Body of pancreas (tissue), 4 donors: ENCODE data around the gene CENPU. TPM values are rescaled to one million over a fixed set of nuclear protein-coding genes. Genes with fewer than 3 reads are reported as not detected.
"Not testable (repeated sequence)": the region's sequence is repeated elsewhere in the genome, so short reads cannot be mapped to it uniquely, and the experiment has no call there.

Experiments
- ATAC-seq: fragments of 150-250 bp; one replicate; pipeline ENCODE4 v1.9.1; 2016
- DNase-seq, 4 donors: peaks; one replicate each; pipeline ENCODE4 v3.0.0-alpha.2; 2019
- H3K27ac ChIP-seq, 4 donors: fragments of 200-600 bp; sonication (generic); 1 replicate in 3 of 4; 2 replicates in 1 of 4; pipeline versions ENCODE4 v1.5.1 to v1.6.1; 2016 to 2019; ENCODE audit warnings: mild to moderate bottlenecking in 1 of 4, mixed read lengths in 1 of 4, moderate library complexity in 1 of 4
- H3K27me3 ChIP-seq, 2 donors: fragments of 200-600 bp; sonication (generic); one replicate each; pipeline ENCODE4 v1.6.0; 2016; ENCODE audit warnings: mild to moderate bottlenecking in 1 of 2
- H3K36me3 ChIP-seq, 2 donors: fragments of 200-600 bp; sonication (generic); replicated peaks in 1 of 2; 2 replicates each; pipeline ENCODE4 v1.5.1; 2016; ENCODE audit warnings: low read depth in 2 of 2; ENCODE audit not compliant: insufficient read depth in 1 of 2
- H3K4me1 ChIP-seq: fragments of 200-600 bp; sonication (generic); one replicate; pipeline ENCODE4 v1.6.0; 2016
- H3K4me3 ChIP-seq, 2 donors: fragments of 200-600 bp; sonication (generic); 1 replicate in 1 of 2; 2 replicates in 1 of 2; pipeline ENCODE4 v1.5.1; 2016 to 2019
- H3K9me3 ChIP-seq, 3 donors: fragments of 200-600 bp; sonication (generic); 1 replicate in 2 of 3; 2 replicates in 1 of 3; pipeline ENCODE4 v1.5.1; 2016
- CTCF ChIP-seq, 7 experiments: fragments of 450-650 bp in 4 of 7; fragments of 200-600 bp in 3 of 7; sonication (generic) in 3 of 7; IDR thresholded peaks; one replicate each; pipeline ENCODE4 v1.5.1; 2016 to 2019; ENCODE audit warnings: antibody characterized with exemption in 7 of 7
- POLR2A ChIP-seq, 3 donors: fragments of 450-650 bp; IDR thresholded peaks; one replicate each; pipeline ENCODE4 v1.6.1; 2016; ENCODE audit warnings: antibody characterized with exemption in 3 of 3, mild to moderate bottlenecking in 2 of 3
- WGBS, 2 donors: methylation state at CpG; one replicate each; pipeline ENCODE4 v1.1.5; 2017; 5-methylcytosine and 5-hydroxymethylcytosine counted together
- intact Hi-C: fragments of 100-400 bp; cut with DNase I; formaldehyde crosslinking; loops from one replicate; pipeline ENCODE4 v1.15.1; 2023
- total RNA-seq, 2 donors: library from RNA; depleted of rRNA; stranded (reverse); fragments of >200 nt; gene quantifications; one replicate each; pipeline ENCODE4 v1.1.0, GENCODE V29; 2016

Gene CENPU
- total RNA-seq, 2 donors from 2014 or later = 2.1 to 2.3 TPM

- intact Hi-C loops = no loop called here
- TF ChIP-seq POLR2A (IDR thresholded peaks at IDR 0.05) = no peak
- TF ChIP-seq CTCF (IDR thresholded peaks at IDR 0.05) = no peak
- Histone ChIP-seq H3K4me3 (no peak overlapping the region), H3K9me3 (no peaks in the 10 kb centered on the region), H3K27ac (no peak overlapping the region), H3K27me3 (no peaks in the 10 kb centered on the region), H3K4me1 (peaks cover 35% of the 10 kb centered on the region), H3K36me3 (no peaks in the 10 kb centered on the region)
- DNase-seq = no peak
- no peak for ATAC-seq
- 88 to 92% methylated on average over 4 of the region's 4 CpGs for WGBS, 2 donors
Observed at GRCh38 chr4:184743650-184744049, 9.8 kb upstream of the CENPU start.

- DNase-seq, H3K27ac ChIP-seq, H3K36me3 ChIP-seq, ATAC-seq, H3K27me3 ChIP-seq, H3K9me3 ChIP-seq, intact Hi-C loops, H3K4me3 ChIP-seq: not testable (repeated sequence)
- H3K4me1 ChIP-seq = peaks cover 15% of the 10 kb centered on the region
- 8 to 36% methylated on average over 1 of the region's 1 CpG for WGBS, 2 donors
Observed at GRCh38 chr4:184741651-184742050, 7.8 kb upstream of the CENPU start.

GRCh38 chr4:184740980-184741391 lies 7.1 kb upstream of the CENPU start:
- H3K27ac ChIP-seq = no peak overlapping the region
- H3K4me1 ChIP-seq = peaks cover 10% of the 10 kb centered on the region
- no peak for ATAC-seq
- no peak for DNase-seq
- no peaks in the 10 kb centered on the region for H3K36me3 ChIP-seq
- no peak for TF ChIP-seq POLR2A (IDR thresholded peaks at IDR 0.05)
- no peak for TF ChIP-seq CTCF (IDR thresholded peaks at IDR 0.05)
- no peak overlapping the region for H3K4me3 ChIP-seq
- no peaks in the 10 kb centered on the region for H3K9me3 ChIP-seq
- intact Hi-C loops = no loop called here
- no peaks in the 10 kb centered on the region for H3K27me3 ChIP-seq
- WGBS, 2 donors = 93% methylated on average over 11 to 20 of the region's 20 CpGs

- DNase-seq, H3K27me3 ChIP-seq, intact Hi-C loops, ATAC-seq, H3K27ac ChIP-seq, H3K4me3 ChIP-seq, H3K36me3 ChIP-seq, H3K9me3 ChIP-seq, H3K4me1 ChIP-seq: not testable (repeated sequence)
- 44 to 52% methylated on average over 1 of the region's 1 CpG for WGBS, 2 donors
- TF ChIP-seq POLR2A (IDR thresholded peaks at IDR 0.05) (peak in 1 of 3 donors; percentile 6), CTCF (IDR thresholded peaks at IDR 0.05) (peak in 1 of 7 experiments; percentile 6)
Observed at GRCh38 chr4:184739575-184739974, 5.7 kb upstream of the CENPU start.

- Histone ChIP-seq H3K4me1 (peaks cover 13% of the 10 kb centered on the region), H3K27ac (peak overlapping the region in 3 of 4 donors; percentile 57 to 78 (median 66)), H3K9me3 (no peaks in the 10 kb centered on the region), H3K36me3 (no peaks in the 10 kb centered on the region), H3K4me3 (no peak overlapping the region), H3K27me3 (no peaks in the 10 kb centered on the region)
- ATAC-seq = no peak
- TF ChIP-seq CTCF (IDR thresholded peaks at IDR 0.05) (no peak), POLR2A (IDR thresholded peaks at IDR 0.05) (no peak)
- 22 to 34% methylated on average over 6 of the region's 6 CpGs for WGBS, 2 donors
- intact Hi-C loops = no loop called here
- no peak for DNase-seq
Observed at GRCh38 chr4:184734758-184735157, 862 bp upstream of the CENPU start.
